Right atrium auricular region (tissue), 2 donors: Measurements from ENCODE around the gene ULBP3. TPM values are rescaled to one million over a fixed set of nuclear protein-coding genes. Genes with fewer than 3 reads are reported as not detected.
A peak's percentile ranks its signal among the peaks of the same experiment; 100 is the strongest.

Experiments
- DNase-seq: peaks from one replicate; pipeline ENCODE4 v3.0.0-alpha.2; 2019; ENCODE audit warnings: low spot score
- H3K27ac ChIP-seq, 2 donors: fragments of 200-600 bp; sonication (generic); 1 replicate in 1 of 2; 2 replicates in 1 of 2; pipeline ENCODE4 v1.5.1; 2016 to 2019
- H3K27me3 ChIP-seq, 2 donors: fragments of 200-600 bp; sonication (generic); one replicate each; pipeline versions ENCODE4 v1.5.1 to v1.6.0; 2017 to 2019
- H3K36me3 ChIP-seq: fragments of 200-600 bp; sonication (generic); one replicate; pipeline ENCODE4 v1.5.1; 2016
- H3K4me1 ChIP-seq, 2 donors: fragments of 200-600 bp; sonication (generic); one replicate each; pipeline versions ENCODE4 v1.5.1 to v1.6.0; 2017 to 2019
- H3K4me3 ChIP-seq, 2 donors: fragments of 200-600 bp; sonication (generic); 1 replicate in 1 of 2; 2 replicates in 1 of 2; pipeline ENCODE4 v1.5.1; 2017 to 2019; ENCODE audit warnings: mild to moderate bottlenecking in 1 of 2, moderate library complexity in 1 of 2
- H3K9me3 ChIP-seq, 2 donors: fragments of 200-600 bp; sonication (generic); one replicate each; pipeline ENCODE4 v1.5.1; 2019
- CTCF ChIP-seq, 2 donors: fragments of 200-600 bp; sonication (generic); IDR thresholded peaks; one replicate each; pipeline ENCODE4 v1.5.1; 2019; ENCODE audit warnings: antibody characterized with exemption in 2 of 2
- total RNA-seq, 2 donors: library from RNA; depleted of rRNA; stranded (reverse); fragments of >200 nt; gene quantifications; one replicate each; pipeline ENCODE4 v1.1.0, GENCODE V29; 2016

ULBP3 gene
- total RNA-seq = 1 to 10 TPM; 1.4 to 2.0 TPM

- Histone ChIP-seq H3K27me3 (no peaks in the 10 kb centered on the region), H3K9me3 (no peaks in the 10 kb centered on the region), H3K27ac (peak within 1 kb of the TSS; percentile 57 to 66), H3K36me3 (no peaks in the 10 kb centered on the region), H3K4me3 (peak within 1 kb of the TSS; percentile 60 to 71), H3K4me1 (peaks cover 0 to 9% of the 10 kb centered on the region in 2 donors)
- TF ChIP-seq CTCF (IDR thresholded peaks at IDR 0.05) = peak; percentile 53 to 74
- peak; percentile 90 for DNase-seq
Observed at GRCh38 chr6:150068720-150069648, at the start of gene ULBP3. TSS of gene ULBP3 (minus strand) at chr6:150069121. CDS start at chr6:150069066, 55 bp downstream.

GRCh38 chr6:150118627-150119026 is 49.7 kb upstream of the ULBP3 start:
- Histone ChIP-seq H3K36me3 (no peaks in the 10 kb centered on the region), H3K27me3 (no peaks in the 10 kb centered on the region), H3K27ac (no peak overlapping the region), H3K4me3 (no peak overlapping the region), H3K9me3 (no peaks in the 10 kb centered on the region), H3K4me1 (peaks cover 0 to 9% of the 10 kb centered on the region in 2 donors)
- DNase-seq = no peak
- no peak for TF ChIP-seq CTCF (IDR thresholded peaks at IDR 0.05)

GRCh38 chr6:150118203-150118602 is 49.3 kb upstream of the ULBP3 start:
- H3K27me3 ChIP-seq = no peaks in the 10 kb centered on the region
- H3K4me3 ChIP-seq = no peak overlapping the region
- DNase-seq = no peak
- no peaks in the 10 kb centered on the region for H3K9me3 ChIP-seq
- TF ChIP-seq CTCF (IDR thresholded peaks at IDR 0.05) = no peak
- H3K27ac ChIP-seq = no peak overlapping the region
- H3K36me3 ChIP-seq = no peaks in the 10 kb centered on the region
- H3K4me1 ChIP-seq = peaks cover 0 to 9% of the 10 kb centered on the region in 2 donors

GRCh38 chr6:150116200-150116800 is 47.4 kb upstream of the ULBP3 start:
- Histone ChIP-seq H3K27ac (no peak overlapping the region), H3K4me1 (peaks cover 0 to 9% of the 10 kb centered on the region in 2 donors), H3K36me3 (no peaks in the 10 kb centered on the region), H3K27me3 (no peaks in the 10 kb centered on the region), H3K9me3 (no peaks in the 10 kb centered on the region), H3K4me3 (no peak overlapping the region)
- TF ChIP-seq CTCF (IDR thresholded peaks at IDR 0.05) = no peak
- DNase-seq = no peak

- DNase-seq = no peak
- Histone ChIP-seq H3K36me3 (no peaks in the 10 kb centered on the region), H3K4me3 (no peak overlapping the region)
Observed at GRCh38 chr6:150115769-150116168, 46.8 kb upstream of the ULBP3 start.

More at GRCh38 chr6:150115769-150116168, 46.8 kb upstream of the ULBP3 start:
- no peak for TF ChIP-seq CTCF (IDR thresholded peaks at IDR 0.05)
- H3K27ac ChIP-seq = no peak overlapping the region
- peaks cover 0 to 9% of the 10 kb centered on the region in 2 donors for H3K4me1 ChIP-seq
- no peaks in the 10 kb centered on the region for H3K27me3 ChIP-seq
- H3K9me3 ChIP-seq = no peaks in the 10 kb centered on the region
